DMS79 (cell line): ENCODE measurements around the gene CLOCK.

ENCODE experiments used
- DNase-seq: peaks from one replicate; lab custom pipeline; 2025; lab: John Stamatoyannopoulos, UW

The CLOCK gene

GRCh38 chr4:55411621-55412020 lies 135.1 kb downstream of the CLOCK start:
- DNase-seq: no peak

- DNase-seq: no peak
Observed at GRCh38 chr4:55410431-55410830, 136.3 kb downstream of the CLOCK start.

GRCh38 chr4:55409468-55410171 lies 137.1 kb downstream of the CLOCK start:
- no peak for DNase-seq

- DNase-seq: no peak
Observed at GRCh38 chr4:55407764-55408163, 138.9 kb downstream of the CLOCK start.

- no peak for DNase-seq
Observed at GRCh38 chr4:55407119-55407518, 139.6 kb downstream of the CLOCK start.

- no peak for DNase-seq
Observed at GRCh38 chr4:55406545-55406944, 140.2 kb downstream of the CLOCK start.

GRCh38 chr4:55405073-55405472 lies 141.6 kb downstream of the CLOCK start:
- DNase-seq: no peak

GRCh38 chr4:55399581-55399980 lies 147.1 kb downstream of the CLOCK start:
- no peak for DNase-seq

- DNase-seq: no peak
Observed at GRCh38 chr4:55398966-55399365, 147.7 kb downstream of the CLOCK start.

- no peak for DNase-seq
Observed at GRCh38 chr4:55398461-55398860, 148.2 kb downstream of the CLOCK start.

- peak; percentile 33 for DNase-seq
Observed at GRCh38 chr4:55397520-55398321, 149.0 kb downstream of the CLOCK start.

GRCh38 chr4:55397126-55397436 lies 149.6 kb downstream of the CLOCK start:
- DNase-seq: no peak

- DNase-seq: peak; percentile 16
Observed at GRCh38 chr4:55396308-55397125, 150.2 kb downstream of the CLOCK start.

GRCh38 chr4:55395529-55396307 lies 151.0 kb downstream of the CLOCK start, which contains the start of gene TMEM165:
Gene TMEM165 (plus strand): TSS chr4:55395957. CDS start chr4:55396190, 233 bp downstream.
- peak; percentile 66 for DNase-seq

GRCh38 chr4:55395218-55395528 lies 151.5 kb downstream of the CLOCK start:
- no peak for DNase-seq

- DNase-seq: no peak
Observed at GRCh38 chr4:55393461-55394320, 153.0 kb downstream of the CLOCK start.

GRCh38 chr4:55386840-55387239 lies 159.9 kb downstream of the CLOCK start:
- no peak for DNase-seq

GRCh38 chr4:55386073-55386472 lies 160.6 kb downstream of the CLOCK start:
- no peak for DNase-seq

- no peak for DNase-seq
Observed at GRCh38 chr4:55385201-55385649, 161.5 kb downstream of the CLOCK start.

- DNase-seq: no peak
Observed at GRCh38 chr4:55382488-55383003, 164.2 kb downstream of the CLOCK start.

- DNase-seq: no peak
Observed at GRCh38 chr4:55381502-55381901, 165.2 kb downstream of the CLOCK start.
